ENCODE data around the gene NELL2. TPM values are rescaled to one million over a fixed set of nuclear protein-coding genes. Genes with fewer than 3 reads are reported as not detected.

The NELL2 gene
- total RNA-seq, 2 donors from 2014 or later, result 5.8 to 7.2 TPM

- intact Hi-C loops (cut with DNase I), result no loop called here
- Histone ChIP-seq H3K9me3 (no peaks in the 10 kb centered on the region), H3K27ac (no peak overlapping the region), H3K4me1 (replicated peaks) (no peaks in the 10 kb centered on the region), H3K36me3 (no peaks in the 10 kb centered on the region), H3K4me3 (no peak overlapping the region), H3K27me3 (replicated peaks; ENCODE audit: insufficient read depth) (no peaks in the 10 kb centered on the region)
- WGBS, result 44% methylated on average over 1 of the region's 1 CpG
- DNase-seq (ENCODE audit: low spot score), result no peak
- TF ChIP-seq CTCF (IDR thresholded peaks at IDR 0.05) (no peak), POLR2AphosphoS5 (IDR thresholded peaks at IDR 0.05) (no peak), POLR2A (IDR thresholded peaks at IDR 0.05) (no peak)
These were observed 264.6 kb downstream of the NELL2 start for GRCh38 chr12:44611538-44611937.

- H3K4me3 ChIP-seq, result no peak overlapping the region
- no peaks in the 10 kb centered on the region for H3K4me1 ChIP-seq (replicated peaks)
- no peaks in the 10 kb centered on the region for H3K27me3 ChIP-seq (replicated peaks; ENCODE audit: insufficient read depth)
- H3K27ac ChIP-seq, result no peak overlapping the region
- no peak for DNase-seq (ENCODE audit: low spot score)
- WGBS, result 73% methylated on average over 1 of the region's 1 CpG
- no peaks in the 10 kb centered on the region for H3K9me3 ChIP-seq
- intact Hi-C loops (cut with DNase I), result no loop called here
- H3K36me3 ChIP-seq, result no peaks in the 10 kb centered on the region
- TF ChIP-seq CTCF (IDR thresholded peaks at IDR 0.05) (no peak), POLR2AphosphoS5 (IDR thresholded peaks at IDR 0.05) (no peak), POLR2A (IDR thresholded peaks at IDR 0.05) (no peak)
These were observed 272.4 kb downstream of the NELL2 start for GRCh38 chr12:44603701-44604100.

GRCh38 chr12:44592626-44593025 lies 283.5 kb downstream of the NELL2 start:
- Histone ChIP-seq H3K4me1 (replicated peaks) (no peaks in the 10 kb centered on the region), H3K27me3 (replicated peaks; ENCODE audit: insufficient read depth) (no peaks in the 10 kb centered on the region), H3K36me3 (no peaks in the 10 kb centered on the region), H3K27ac (no peak overlapping the region), H3K4me3 (no peak overlapping the region), H3K9me3 (no peaks in the 10 kb centered on the region)
- TF ChIP-seq POLR2A (IDR thresholded peaks at IDR 0.05), result no peak
- TF ChIP-seq CTCF (IDR thresholded peaks at IDR 0.05), result no peak
- TF ChIP-seq POLR2AphosphoS5 (IDR thresholded peaks at IDR 0.05), result no peak
- DNase-seq (ENCODE audit: low spot score), result no peak
- intact Hi-C loops (cut with DNase I), result no loop called here

GRCh38 chr12:44589697-44590096 lies 286.4 kb downstream of the NELL2 start:
- Histone ChIP-seq H3K27me3 (replicated peaks; ENCODE audit: insufficient read depth) (no peaks in the 10 kb centered on the region), H3K9me3 (no peaks in the 10 kb centered on the region), H3K36me3 (no peaks in the 10 kb centered on the region), H3K4me1 (replicated peaks) (no peaks in the 10 kb centered on the region), H3K4me3 (no peak overlapping the region), H3K27ac (no peak overlapping the region)
- intact Hi-C loops (cut with DNase I), result no loop called here
- no peak for TF ChIP-seq CTCF (IDR thresholded peaks at IDR 0.05)
- no peak for TF ChIP-seq POLR2A (IDR thresholded peaks at IDR 0.05)
- TF ChIP-seq POLR2AphosphoS5 (IDR thresholded peaks at IDR 0.05), result no peak
- no peak for DNase-seq (ENCODE audit: low spot score)

- Histone ChIP-seq H3K27ac (no peak overlapping the region), H3K27me3 (replicated peaks; ENCODE audit: insufficient read depth) (no peaks in the 10 kb centered on the region), H3K4me1 (replicated peaks) (no peaks in the 10 kb centered on the region), H3K9me3 (no peaks in the 10 kb centered on the region), H3K4me3 (no peak overlapping the region), H3K36me3 (no peaks in the 10 kb centered on the region)
- no peak for TF ChIP-seq CTCF (IDR thresholded peaks at IDR 0.05)
- no peak for TF ChIP-seq POLR2AphosphoS5 (IDR thresholded peaks at IDR 0.05)
- no peak for TF ChIP-seq POLR2A (IDR thresholded peaks at IDR 0.05)
- 96% methylated on average over 1 of the region's 1 CpG for WGBS
- intact Hi-C loops (cut with DNase I), result no loop called here
- DNase-seq (ENCODE audit: low spot score), result no peak
These were observed 287.5 kb downstream of the NELL2 start for GRCh38 chr12:44588651-44589050.
